HEK293 (cell line): ENCODE results near the gene TENT4A.
A peak's percentile ranks its signal among the peaks of the same experiment; 100 is the strongest.

ENCODE experiments used
- GLI2 ChIP-seq: fragments of 450-650 bp; formaldehyde crosslinking; IDR thresholded peaks from 2 replicates; pipeline ENCODE4; 2017; ENCODE audit warnings: missing biosample characterization, missing genetic modification characterization, low read depth, borderline replicate concordance
- GLIS2 ChIP-seq: fragments of 450-650 bp; formaldehyde crosslinking; IDR thresholded peaks from 2 replicates; pipeline ENCODE4 v1.5.1; 2016; ENCODE audit warnings: missing biosample characterization, missing genetic modification characterization
- HOXD13 ChIP-seq: sonication (generic); formaldehyde crosslinking; IDR thresholded peaks from 2 replicates; pipeline ENCODE4 v1.8.0; 2022; ENCODE audit warnings: missing genetic modification reagents, borderline replicate concordance
- IKZF3 ChIP-seq: fragments of 450-650 bp; IDR thresholded peaks from 2 replicates; pipeline ENCODE4 v1.5.0; 2018; ENCODE audit warnings: missing biosample characterization, mild to moderate bottlenecking, missing genetic modification characterization, moderate library complexity
- KLF8 ChIP-seq: fragments of 450-650 bp; formaldehyde crosslinking; IDR thresholded peaks from 2 replicates; pipeline ENCODE4 v1.5.1; 2016; ENCODE audit warnings: missing biosample characterization, missing genetic modification characterization
- KLF9 ChIP-seq: fragments of 450-650 bp; formaldehyde crosslinking; IDR thresholded peaks from 2 replicates; pipeline ENCODE4 v1.5.1; 2016; ENCODE audit warnings: missing biosample characterization, missing genetic modification characterization, low read depth
- OSR2 ChIP-seq: fragments of 450-650 bp; formaldehyde crosslinking; IDR thresholded peaks from 2 replicates; pipeline ENCODE4 v1.5.1; 2016; ENCODE audit warnings: missing biosample characterization, missing genetic modification characterization
- OVOL3 ChIP-seq: fragments of 450-650 bp; formaldehyde crosslinking; IDR thresholded peaks from 2 replicates; pipeline ENCODE4 v1.5.1; 2016; ENCODE audit warnings: missing biosample characterization, missing genetic modification characterization
- REPIN1 ChIP-seq: fragments of 450-650 bp; formaldehyde crosslinking; IDR thresholded peaks from 2 replicates; pipeline ENCODE4 v1.5.1; 2017; ENCODE audit warnings: missing biosample characterization, missing genetic modification characterization, low read depth
- SP2 ChIP-seq: fragments of 450-650 bp; formaldehyde crosslinking; IDR thresholded peaks from 2 replicates; pipeline ENCODE4 v1.5.1; 2016; ENCODE audit warnings: missing biosample characterization, missing genetic modification characterization
- TRIM28 ChIP-seq: IDR thresholded peaks from 2 replicates; pipeline ENCODE4 v1.6.1; 2011; ENCODE audit warnings: low read length, control low read depth, borderline replicate concordance
- ZBTB20 ChIP-seq: fragments of 450-650 bp; formaldehyde crosslinking; IDR thresholded peaks from 2 replicates; pipeline ENCODE4 v1.5.1; 2016; ENCODE audit warnings: missing biosample characterization, missing genetic modification characterization
- ZBTB7A ChIP-seq: fragments of 450-650 bp; formaldehyde crosslinking; IDR thresholded peaks from 2 replicates; pipeline ENCODE4 v1.5.1; 2016; ENCODE audit warnings: low read depth, missing biosample characterization, missing genetic modification characterization
- ZFP37 ChIP-seq: fragments of 450-650 bp; formaldehyde crosslinking; IDR thresholded peaks from 2 replicates; pipeline ENCODE4 v1.5.1; 2016; ENCODE audit warnings: missing biosample characterization, missing genetic modification characterization
- ZFP69B ChIP-seq: fragments of 450-650 bp; formaldehyde crosslinking; IDR thresholded peaks from 2 replicates; pipeline ENCODE4 v1.5.1; 2016; ENCODE audit warnings: missing biosample characterization, missing genetic modification characterization
- ZIC2 ChIP-seq: fragments of 450-650 bp; formaldehyde crosslinking; IDR thresholded peaks from 2 replicates; pipeline ENCODE4 v1.5.1; 2016; ENCODE audit warnings: missing biosample characterization, missing genetic modification characterization
- ZNF121 ChIP-seq: fragments of 450-650 bp; formaldehyde crosslinking; IDR thresholded peaks from 2 replicates; pipeline ENCODE4 v1.5.1; 2016; ENCODE audit warnings: missing biosample characterization, missing genetic modification characterization
- ZNF146 ChIP-seq: fragments of 450-650 bp; formaldehyde crosslinking; IDR thresholded peaks from 2 replicates; pipeline ENCODE4 v1.5.1; 2016; ENCODE audit warnings: missing biosample characterization, missing genetic modification characterization
- ZNF174 ChIP-seq: fragments of 450-650 bp; formaldehyde crosslinking; IDR thresholded peaks from 2 replicates; pipeline ENCODE4 v1.5.0; 2017; ENCODE audit warnings: missing biosample characterization, mild to moderate bottlenecking, missing genetic modification characterization
- ZNF175 ChIP-seq: fragments of 450-650 bp; formaldehyde crosslinking; IDR thresholded peaks from 2 replicates; pipeline ENCODE4 v1.5.1; 2016; ENCODE audit warnings: missing biosample characterization, missing genetic modification characterization
- ZNF223 ChIP-seq: fragments of 450-650 bp; formaldehyde crosslinking; IDR thresholded peaks from 2 replicates; pipeline ENCODE4 v1.5.1; 2016; ENCODE audit warnings: missing biosample characterization, missing genetic modification characterization
- ZNF341 ChIP-seq: fragments of 450-650 bp; formaldehyde crosslinking; IDR thresholded peaks from 2 replicates; pipeline ENCODE4; 2016; ENCODE audit warnings: low read depth, missing biosample characterization, missing genetic modification characterization
- ZNF501 ChIP-seq: fragments of 450-650 bp; formaldehyde crosslinking; IDR thresholded peaks from 2 replicates; pipeline ENCODE4 v1.5.1; 2016; ENCODE audit warnings: missing biosample characterization, missing genetic modification characterization
- ZNF514 ChIP-seq: fragments of 450-650 bp; formaldehyde crosslinking; IDR thresholded peaks from 2 replicates; pipeline ENCODE4 v1.5.1; 2016; ENCODE audit warnings: missing biosample characterization, missing genetic modification characterization
- ZNF548 ChIP-seq: fragments of 450-650 bp; formaldehyde crosslinking; IDR thresholded peaks from 2 replicates; pipeline ENCODE4 v1.5.1; 2016; ENCODE audit warnings: missing biosample characterization, missing genetic modification characterization
- ZNF626 ChIP-seq: fragments of 450-650 bp; sonication (Bioruptor Pico); formaldehyde crosslinking; IDR thresholded peaks from 2 replicates; pipeline ENCODE4 v1.5.1; 2018; ENCODE audit warnings: missing biosample characterization, missing genetic modification characterization, inconsistent platforms
- ZNF654 ChIP-seq: fragments of 450-650 bp; formaldehyde crosslinking; IDR thresholded peaks from 2 replicates; pipeline ENCODE4 v1.5.1; 2016; ENCODE audit warnings: low read depth, missing biosample characterization, missing genetic modification characterization
- ZNF776 ChIP-seq: fragments of 450-650 bp; formaldehyde crosslinking; IDR thresholded peaks from 2 replicates; pipeline ENCODE4 v1.5.0; 2017; ENCODE audit warnings: missing biosample characterization, missing genetic modification characterization, borderline replicate concordance
- ZNF837 ChIP-seq: fragments of 450-650 bp; formaldehyde crosslinking; IDR thresholded peaks from 2 replicates; pipeline ENCODE4 v1.5.1; 2016; ENCODE audit warnings: missing biosample characterization, missing genetic modification characterization
- ZSCAN16 ChIP-seq: fragments of 450-650 bp; formaldehyde crosslinking; IDR thresholded peaks from 2 replicates; pipeline ENCODE4 v1.5.1; 2016; ENCODE audit warnings: missing biosample characterization, missing genetic modification characterization
- ZSCAN23 ChIP-seq: fragments of 450-650 bp; formaldehyde crosslinking; IDR thresholded peaks from 2 replicates; pipeline ENCODE4 v1.5.1; 2016; ENCODE audit warnings: missing biosample characterization, missing genetic modification characterization
- TF ChIP-seq, protein P1 (sequence below): fragments of 450-650 bp; formaldehyde crosslinking; IDR thresholded peaks from 2 replicates; pipeline ENCODE4 v1.5.1; 2016; ENCODE audit warnings: missing biosample characterization, missing genetic modification characterization
- TF ChIP-seq, protein P2 (sequence below): fragments of 450-650 bp; IDR thresholded peaks from 2 replicates; pipeline ENCODE4 v1.5.1; 2018; ENCODE audit warnings: missing biosample characterization, missing genetic modification characterization
- TF ChIP-seq, protein P3 (sequence below): fragments of 450-650 bp; formaldehyde crosslinking; IDR thresholded peaks from 2 replicates; pipeline ENCODE4 v1.5.1; 2016; ENCODE audit warnings: missing biosample characterization, missing genetic modification characterization
- TF ChIP-seq, protein P4 (sequence below): fragments of 450-650 bp; formaldehyde crosslinking; IDR thresholded peaks from 2 replicates; pipeline ENCODE4 v1.5.1; 2017; ENCODE audit warnings: missing biosample characterization, mild to moderate bottlenecking, missing genetic modification characterization, moderate library complexity
- TF ChIP-seq, protein P5 (sequence below): sonication (generic); formaldehyde crosslinking; IDR thresholded peaks from 2 replicates; pipeline ENCODE4 v1.8.1; 2022; ENCODE audit warnings: mild to moderate bottlenecking, moderate library complexity, missing genetic modification reagents

Gene TENT4A

DNA sequence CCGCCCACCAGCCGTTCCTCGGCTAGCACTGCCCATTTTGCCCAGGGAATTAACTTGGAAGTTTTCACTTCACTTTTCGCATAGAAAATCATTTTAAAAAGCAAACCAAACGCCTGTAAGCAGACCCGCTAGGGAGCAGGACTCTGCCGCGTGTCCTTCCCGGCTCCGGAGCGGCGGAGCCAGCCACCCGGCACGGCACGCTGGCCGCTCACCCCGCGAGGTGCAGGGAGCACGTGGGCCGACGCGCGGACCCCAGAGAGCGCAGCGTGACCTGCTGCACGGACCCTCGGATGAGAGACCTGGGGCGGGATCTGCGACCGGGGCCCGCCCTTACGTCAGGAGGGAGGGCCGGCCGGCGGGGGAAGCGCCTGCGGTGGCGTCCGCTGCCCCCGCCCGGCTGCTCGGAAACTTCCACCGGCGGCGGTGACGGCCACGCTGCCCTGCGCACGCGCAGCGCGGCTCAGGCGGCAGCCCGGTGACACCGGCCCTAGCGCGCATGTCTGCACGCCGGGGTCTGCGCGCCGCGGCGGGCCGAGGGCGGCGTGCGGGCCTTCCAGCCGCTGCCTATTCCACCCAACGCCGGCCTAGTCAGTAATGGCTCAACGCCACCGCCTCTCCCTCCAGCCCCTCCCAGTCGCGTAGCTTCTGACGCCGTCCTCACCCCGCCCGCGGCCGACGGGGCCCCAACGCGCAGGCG lies 507 bp upstream of the TENT4A start (continued):
- TF ChIP-seq, protein P1, sequence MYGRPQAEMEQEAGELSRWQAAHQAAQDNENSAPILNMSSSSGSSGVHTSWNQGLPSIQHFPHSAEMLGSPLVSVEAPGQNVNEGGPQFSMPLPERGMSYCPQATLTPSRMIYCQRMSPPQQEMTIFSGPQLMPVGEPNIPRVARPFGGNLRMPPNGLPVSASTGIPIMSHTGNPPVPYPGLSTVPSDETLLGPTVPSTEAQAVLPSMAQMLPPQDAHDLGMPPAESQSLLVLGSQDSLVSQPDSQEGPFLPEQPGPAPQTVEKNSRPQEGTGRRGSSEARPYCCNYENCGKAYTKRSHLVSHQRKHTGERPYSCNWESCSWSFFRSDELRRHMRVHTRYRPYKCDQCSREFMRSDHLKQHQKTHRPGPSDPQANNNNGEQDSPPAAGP (tag by site-specific recombination) = peak; percentile 82
- TF ChIP-seq ZNF175 (tag by site-specific recombination) (no peak), ZBTB7A (peak; percentile 64; the same call in 1 of the 2 replicates), GLI2 (no peak), ZNF223 (tag by site-specific recombination) (no peak), ZNF501 (no peak), TRIM28 (no peak), ZNF548 (tag by site-specific recombination) (no peak), KLF8 (tag by site-specific recombination) (peak; percentile 87), ZNF626 (tag by site-specific recombination) (no peak), ZIC2 (tag by site-specific recombination) (peak; percentile 63), OVOL3 (tag by site-specific recombination) (0 out of 2 replicates have a peak, but pooled peaks have one; percentile 4), OSR2 (tag by site-specific recombination) (no peak; the same call in 1 of the 2 replicates), ZNF837 (0 out of 2 replicates have a peak, but pooled peaks have one; percentile 35), ZNF174 (tag by site-specific recombination) (no peak), ZNF654 (tag by site-specific recombination) (no peak), ZSCAN23 (tag by site-specific recombination) (no peak), ZNF341 (tag by site-specific recombination) (peak; percentile 98), IKZF3 (tag by site-specific recombination) (0 out of 2 replicates have a peak, but pooled peaks have one; percentile 27), GLIS2 (tag by site-specific recombination) (peak; percentile 58), ZFP37 (tag by site-specific recombination) (no peak), ZNF514 (no peak), SP2 (peak; percentile 82), ZNF121 (tag by site-specific recombination) (peak; percentile 99), ZNF776 (tag by site-specific recombination) (no peak), ZFP69B (peak; percentile 77), ZNF146 (tag by site-specific recombination) (peak; percentile 28; the same call in 1 of the 2 replicates), HOXD13 (CRISPR knock-in tag) (no peak), ZSCAN16 (no peak), KLF9 (no peak), ZBTB20 (no peak), REPIN1 (tag by site-specific recombination) (no peak)
- TF ChIP-seq, protein P2, sequence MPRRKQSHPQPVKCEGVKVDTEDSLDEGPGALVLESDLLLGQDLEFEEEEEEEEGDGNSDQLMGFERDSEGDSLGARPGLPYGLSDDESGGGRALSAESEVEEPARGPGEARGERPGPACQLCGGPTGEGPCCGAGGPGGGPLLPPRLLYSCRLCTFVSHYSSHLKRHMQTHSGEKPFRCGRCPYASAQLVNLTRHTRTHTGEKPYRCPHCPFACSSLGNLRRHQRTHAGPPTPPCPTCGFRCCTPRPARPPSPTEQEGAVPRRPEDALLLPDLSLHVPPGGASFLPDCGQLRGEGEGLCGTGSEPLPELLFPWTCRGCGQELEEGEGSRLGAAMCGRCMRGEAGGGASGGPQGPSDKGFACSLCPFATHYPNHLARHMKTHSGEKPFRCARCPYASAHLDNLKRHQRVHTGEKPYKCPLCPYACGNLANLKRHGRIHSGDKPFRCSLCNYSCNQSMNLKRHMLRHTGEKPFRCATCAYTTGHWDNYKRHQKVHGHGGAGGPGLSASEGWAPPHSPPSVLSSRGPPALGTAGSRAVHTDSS (tag by site-specific recombination) = peak; percentile 33; the same call in 1 of the 2 replicates
- TF ChIP-seq, protein P3, sequence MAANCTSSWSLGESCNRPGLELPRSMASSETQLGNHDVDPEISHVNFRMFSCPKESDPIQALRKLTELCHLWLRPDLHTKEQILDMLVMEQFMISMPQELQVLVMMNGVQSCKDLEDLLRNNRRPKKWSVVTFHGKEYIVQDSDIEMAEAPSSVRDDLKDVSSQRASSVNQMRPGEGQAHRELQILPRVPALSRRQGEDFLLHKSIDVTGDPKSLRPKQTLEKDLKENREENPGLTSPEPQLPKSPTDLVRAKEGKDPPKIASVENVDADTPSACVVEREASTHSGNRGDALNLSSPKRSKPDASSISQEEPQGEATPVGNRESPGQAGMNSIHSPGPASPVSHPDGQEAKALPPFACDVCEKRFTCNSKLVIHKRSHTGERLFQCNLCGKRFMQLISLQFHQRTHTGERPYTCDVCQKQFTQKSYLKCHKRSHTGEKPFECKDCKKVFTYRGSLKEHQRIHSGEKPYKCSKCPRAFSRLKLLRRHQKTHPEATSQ = peak; percentile 78; the same call in 1 of the 2 replicates
- TF ChIP-seq, protein P4, sequence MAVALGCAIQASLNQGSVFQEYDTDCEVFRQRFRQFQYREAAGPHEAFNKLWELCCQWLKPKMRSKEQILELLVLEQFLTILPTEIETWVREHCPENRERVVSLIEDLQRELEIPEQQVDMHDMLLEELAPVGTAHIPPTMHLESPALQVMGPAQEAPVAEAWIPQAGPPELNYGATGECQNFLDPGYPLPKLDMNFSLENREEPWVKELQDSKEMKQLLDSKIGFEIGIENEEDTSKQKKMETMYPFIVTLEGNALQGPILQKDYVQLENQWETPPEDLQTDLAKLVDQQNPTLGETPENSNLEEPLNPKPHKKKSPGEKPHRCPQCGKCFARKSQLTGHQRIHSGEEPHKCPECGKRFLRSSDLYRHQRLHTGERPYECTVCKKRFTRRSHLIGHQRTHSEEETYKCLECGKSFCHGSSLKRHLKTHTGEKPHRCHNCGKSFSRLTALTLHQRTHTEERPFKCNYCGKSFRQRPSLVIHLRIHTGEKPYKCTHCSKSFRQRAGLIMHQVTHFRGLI (tag by site-specific recombination) = peak; percentile 55; the same call in 1 of the 2 replicates
- TF ChIP-seq, protein P5, sequence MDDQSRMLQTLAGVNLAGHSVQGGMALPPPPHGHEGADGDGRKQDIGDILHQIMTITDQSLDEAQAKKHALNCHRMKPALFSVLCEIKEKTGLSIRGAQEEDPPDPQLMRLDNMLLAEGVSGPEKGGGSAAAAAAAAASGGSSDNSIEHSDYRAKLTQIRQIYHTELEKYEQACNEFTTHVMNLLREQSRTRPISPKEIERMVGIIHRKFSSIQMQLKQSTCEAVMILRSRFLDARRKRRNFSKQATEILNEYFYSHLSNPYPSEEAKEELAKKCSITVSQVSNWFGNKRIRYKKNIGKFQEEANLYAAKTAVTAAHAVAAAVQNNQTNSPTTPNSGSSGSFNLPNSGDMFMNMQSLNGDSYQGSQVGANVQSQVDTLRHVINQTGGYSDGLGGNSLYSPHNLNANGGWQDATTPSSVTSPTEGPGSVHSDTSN = 0 out of 2 replicates have a peak, but pooled peaks have one; percentile 24
